GM12874 (cell line): ENCODE results near the gene NFE2L2.

Experiments
- CTCF ChIP-seq: IDR thresholded peaks from 2 replicates; pipeline ENCODE4 v1.5.1; 2011; ENCODE audit warnings: low read depth, mild to moderate bottlenecking, control low read depth, low read length, moderate library complexity; ENCODE audit not compliant: insufficient read depth

The NFE2L2 gene

GRCh38 chr2:177239053-177239452, 25.5 kb downstream of the NFE2L2 start:
- TF ChIP-seq CTCF = no peak

GRCh38 chr2:177237932-177238331, 26.6 kb downstream of the NFE2L2 start:
- no peak for TF ChIP-seq CTCF

- TF ChIP-seq CTCF = no peak
Measured at GRCh38 chr2:177235855-177236437, 28.6 kb downstream of the NFE2L2 start.

- TF ChIP-seq CTCF = no peak
Measured at GRCh38 chr2:177234267-177234666, 30.3 kb downstream of the NFE2L2 start.

- TF ChIP-seq CTCF = no peak
Measured at GRCh38 chr2:177232098-177232704, 32.3 kb downstream of the NFE2L2 start.

GRCh38 chr2:177231270-177231669, 33.3 kb downstream of the NFE2L2 start:
- no peak for TF ChIP-seq CTCF

GRCh38 chr2:177229442-177230242, 34.9 kb downstream of the NFE2L2 start:
- TF ChIP-seq CTCF = no peak
